Stimulated activated CD4-positive, alpha-beta T cell treated with anti-CD3 and anti-CD28 coated beads, Interleukin-12 subunit alpha, Interleukin-12 subunit beta, amount 100 ng/mL, for 48 hours (primary cell): Measurements from ENCODE around the gene MB21D2.
A peak's percentile ranks its signal among the peaks of the same experiment; 100 is the strongest.

Experiments
- DNase-seq, 3 donors: peaks; one replicate each; pipeline ENCODE4 v3.0.0-alpha.2; 2020; ENCODE audit warnings: low read depth in 2 of 3, low spot score in 1 of 3

The MB21D2 gene

GRCh38 chr3:192923731-192924130, 6.1 kb upstream of the MB21D2 start:
- no peak for DNase-seq

GRCh38 chr3:192921793-192922192, 4.1 kb upstream of the MB21D2 start:
- no peak for DNase-seq

GRCh38 chr3:192920411-192920810, 2.8 kb upstream of the MB21D2 start:
- DNase-seq, result no peak

GRCh38 chr3:192919901-192920300, 2.2 kb upstream of the MB21D2 start:
- no peak for DNase-seq

- DNase-seq, result no peak
These were observed 576 bp upstream of the MB21D2 start for GRCh38 chr3:192918275-192918588.

GRCh38 chr3:192917028-192917403, 640 bp downstream of the MB21D2 start:
- DNase-seq, result peak in 1 of 3 donors; percentile 30

- DNase-seq, result no peak
These were observed 1.2 kb downstream of the MB21D2 start for GRCh38 chr3:192916371-192917027.

- DNase-seq, result no peak
These were observed 1.9 kb downstream of the MB21D2 start for GRCh38 chr3:192915722-192916121.

- DNase-seq, result no peak
These were observed 2.4 kb downstream of the MB21D2 start for GRCh38 chr3:192915304-192915703.

GRCh38 chr3:192914848-192915247, 2.8 kb downstream of the MB21D2 start:
- no peak for DNase-seq

- DNase-seq, result no peak
These were observed 4.1 kb downstream of the MB21D2 start for GRCh38 chr3:192913540-192913939.

GRCh38 chr3:192911293-192911692, 6.4 kb downstream of the MB21D2 start:
- no peak for DNase-seq

GRCh38 chr3:192907784-192908183, 9.9 kb downstream of the MB21D2 start:
- DNase-seq, result no peak

- no peak for DNase-seq
These were observed 10.7 kb downstream of the MB21D2 start for GRCh38 chr3:192906940-192907339.

- DNase-seq, result no peak
These were observed 11.5 kb downstream of the MB21D2 start for GRCh38 chr3:192905980-192906678.

GRCh38 chr3:192904632-192905289, 12.9 kb downstream of the MB21D2 start:
- no peak for DNase-seq

GRCh38 chr3:192902549-192902948, 15.1 kb downstream of the MB21D2 start:
- DNase-seq, result no peak

- no peak for DNase-seq
These were observed 16.2 kb downstream of the MB21D2 start for GRCh38 chr3:192901435-192901834.

- DNase-seq, result no peak
These were observed 18.1 kb downstream of the MB21D2 start for GRCh38 chr3:192899540-192899982.

GRCh38 chr3:192897005-192897404, 20.7 kb downstream of the MB21D2 start:
- no peak for DNase-seq

- DNase-seq, result no peak
These were observed 21.4 kb downstream of the MB21D2 start for GRCh38 chr3:192896208-192896607.

GRCh38 chr3:192894676-192895075, 23.0 kb downstream of the MB21D2 start:
- no peak for DNase-seq
